Sigmoid colon (tissue), 4 donors: ENCODE results near the gene MAGI2.

Source experiments
- CTCF ChIP-seq, 4 experiments: fragments of 450-650 bp in 3 of 4; fragments of 200-600 bp in 1 of 4; IDR thresholded peaks; one replicate each; pipeline ENCODE4 v1.5.1; 2016 to 2019; ENCODE audit warnings: antibody characterized with exemption in 4 of 4, mild to moderate bottlenecking in 3 of 4, moderate library complexity in 2 of 4
- EP300 ChIP-seq, 4 donors: sonication (generic); formaldehyde crosslinking; IDR thresholded peaks; one replicate each; pipeline ENCODE4 v1.6.1; 2017; ENCODE audit warnings: antibody characterized with exemption in 4 of 4

- TF ChIP-seq CTCF (IDR thresholded peaks at IDR 0.05) (no peak), EP300 (IDR thresholded peaks at IDR 0.05) (no peak)
These were observed 194.6 kb downstream of the MAGI2 start for GRCh38 chr7:79258826-79259225.
